NCI-H524 (cell line): ENCODE results near the gene LHFPL4.

Experiments
- DNase-seq, 2 experiments: peaks; one replicate each; lab custom pipeline; 2025; lab: John Stamatoyannopoulos, UW

Gene LHFPL4

GRCh38 chr3:9473496-9474065 lies 80.0 kb downstream of the LHFPL4 start:
- no peak for DNase-seq

GRCh38 chr3:9469986-9470385 lies 83.6 kb downstream of the LHFPL4 start:
- DNase-seq = no peak

GRCh38 chr3:9468460-9468859 lies 85.2 kb downstream of the LHFPL4 start:
- DNase-seq = no peak

DNA sequence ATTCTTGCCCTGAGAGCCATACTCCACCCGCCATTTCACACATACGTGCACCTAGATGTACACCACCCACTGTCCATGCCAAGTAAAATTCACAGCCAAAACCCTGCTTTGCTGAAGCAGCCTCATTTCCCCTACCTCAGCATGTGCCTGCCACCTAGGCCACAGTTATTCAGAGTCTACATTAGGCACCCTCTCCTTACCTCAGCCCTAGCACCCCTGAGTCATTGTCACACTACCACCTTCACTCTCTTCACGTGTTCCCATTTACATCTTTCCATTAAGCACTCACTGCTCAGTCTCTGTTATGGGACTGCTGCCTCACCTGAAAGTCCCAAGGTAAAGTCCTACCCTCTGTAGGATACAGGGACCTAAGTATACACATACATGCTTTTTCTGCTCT lies 86.2 kb downstream of the LHFPL4 start:
- DNase-seq = no peak

- DNase-seq = no peak
These were observed 98.0 kb downstream of the LHFPL4 start for GRCh38 chr3:9455596-9456131.

DNA sequence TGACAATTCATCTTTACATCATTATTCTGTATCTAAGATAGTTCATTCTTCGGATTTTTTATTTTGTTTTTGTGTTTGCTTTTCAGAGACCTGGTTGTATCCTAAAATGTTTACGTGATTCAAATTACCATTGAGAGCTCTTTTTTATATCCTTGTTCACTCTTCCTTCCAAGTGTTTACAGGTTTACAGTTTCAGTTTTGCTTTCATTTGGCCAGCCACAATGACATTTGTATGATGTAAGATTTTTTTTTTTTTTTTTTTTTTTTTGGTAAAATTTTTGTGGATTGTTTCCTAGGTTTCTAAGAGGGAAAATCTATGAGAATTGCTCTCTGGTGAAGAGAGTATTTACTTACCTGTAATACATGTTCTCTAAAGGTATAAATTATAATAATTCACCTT lies 101.2 kb downstream of the LHFPL4 start:
- no peak for DNase-seq

GRCh38 chr3:9450991-9451390 lies 102.6 kb downstream of the LHFPL4 start:
- DNase-seq = no peak

GRCh38 chr3:9450126-9450525 lies 103.5 kb downstream of the LHFPL4 start:
- DNase-seq = no peak

- DNase-seq = no peak
These were observed 105.0 kb downstream of the LHFPL4 start for GRCh38 chr3:9448643-9449042.
